ENCODE data around the gene ZNF575.

Gene ZNF575

GRCh38 chr19:43554317-43554895 lies 21.4 kb downstream of the ZNF575 start (continued):
- no peak for TF ChIP-seq ZNF214 (tag by site-specific recombination; IDR thresholded peaks at IDR 0.05; ENCODE audit: borderline replicate concordance)

GRCh38 chr19:43555185-43555770 lies 22.3 kb downstream of the ZNF575 start:
- no peaks in the 10 kb centered on the region for H3K4me1 ChIP-seq (ENCODE audit: control insufficient read depth, insufficient read depth, low read length)
- no peak overlapping the region for H3K4me3 ChIP-seq (ENCODE audit: low read depth, low read length)
- POLR2A ChIA-PET: interaction anchor here (0.5 to 2.2 kb wide), 13 partner anchors 10 to 503 kb away, joined by 3 to 25 read pairs (median 4); partner anchors contain the start of genes IRGQ and ZNF576
- H3K36me3 ChIP-seq (ENCODE audit: control insufficient read depth in 2 of 2, insufficient read depth in 1 of 2, low read length in 2 of 2): peaks cover 63 to 92% of the 10 kb centered on the region in 2 experiments
- H3K27ac ChIP-seq (ENCODE audit: extremely low read depth, low read depth, low read length): no peak overlapping the region
- no peaks in the 10 kb centered on the region for H3K9me3 ChIP-seq (ENCODE audit: control insufficient read depth, insufficient read depth, low read depth, low read length)
- CTCF ChIA-PET: interaction anchor here (0.6 to 8.2 kb wide), 63 partner anchors 9 to 1800 kb away, joined by 3 to 167 read pairs (median 4); partner anchors contain the start of genes CEACAM6, IRGQ, LYPD3 and PHLDB3
- TF ChIP-seq ZSCAN30 (tag by site-specific recombination; IDR thresholded peaks at IDR 0.05) (0 out of 2 replicates have a peak, but pooled peaks have one; percentile 15), ZNF768 (tag by site-specific recombination; IDR thresholded peaks at IDR 0.05) (no peak), ZNF280C (tag by site-specific recombination; IDR thresholded peaks at IDR 0.05) (no peak), ZNF214 (tag by site-specific recombination; IDR thresholded peaks at IDR 0.05; ENCODE audit: borderline replicate concordance) (no peak), ZNF341 (tag by site-specific recombination; IDR thresholded peaks at IDR 0.05; ENCODE audit: low read depth) (peak; percentile 54), ZNF223 (tag by site-specific recombination; IDR thresholded peaks at IDR 0.05) (no peak), ZNF433 (tag by site-specific recombination; IDR thresholded peaks at IDR 0.05; ENCODE audit: low read depth) (no peak), ZNF24 (tag by site-specific recombination; IDR thresholded peaks at IDR 0.05) (no peak), CTCF (tag by site-specific recombination; IDR thresholded peaks at IDR 0.05) (peak; percentile 84), ZNF549 (tag by site-specific recombination; IDR thresholded peaks at IDR 0.05) (no peak), MZF1 (tag by site-specific recombination; IDR thresholded peaks at IDR 0.05; ENCODE audit: borderline replicate concordance) (no peak), ZNF600 (tag by site-specific recombination; IDR thresholded peaks at IDR 0.05) (peak; percentile 12; the same call in 1 of the 2 replicates), PRDM1 (tag by site-specific recombination; IDR thresholded peaks at IDR 0.05) (no peak), ZNF692 (tag by site-specific recombination; IDR thresholded peaks at IDR 0.05) (peak; percentile 33; the same call in 1 of the 2 replicates), ZNF175 (tag by site-specific recombination; IDR thresholded peaks at IDR 0.05) (no peak), SP3 (tag by site-specific recombination; IDR thresholded peaks at IDR 0.05) (no peak), REPIN1 (tag by site-specific recombination; IDR thresholded peaks at IDR 0.05; ENCODE audit: low read depth) (no peak), KLF17 (tag by site-specific recombination; IDR thresholded peaks at IDR 0.05) (0 out of 2 replicates have a peak, but pooled peaks have one; percentile 20), TSHZ1 (tag by site-specific recombination; IDR thresholded peaks at IDR 0.05; ENCODE audit: borderline replicate concordance) (no peak)

All from HEK293 (cell line).